Aorta (tissue), 4 donors: ENCODE measurements around the gene NDUFA5. TPM values are rescaled to one million over a fixed set of nuclear protein-coding genes. Genes with fewer than 3 reads are reported as not detected.

Experiments
- polyA plus RNA-seq, 2 donors: library from polyadenylated mRNA; stranded (reverse); fragments of 200-250 nt; gene quantifications; one replicate each; pipeline ENCODE4 v1.2.3, GENCODE V29; 2013
- total RNA-seq, 2 donors: library from RNA; stranded (reverse); fragmentation: NEBNext Ultra II Directional; extraction: Animal tissue kit (Norgen Biotek cat#: 25700); gene quantifications; one replicate each; pipeline ENCODE4 v1.2.1, GENCODE V29; 2021
- donor health status: healthy with polysubstance abuse.
- donor health status: Bipolar disorder and iron deficiency.
- donor health status: DM: no; HTN: no; CAD: no.
- donor health status: DM: yes; HTN: yes; CAD: no.

The NDUFA5 gene
- total and polyA plus RNA-seq, 4 donors: 51.1 to 138 (median 66.7) TPM

Other genes starting within 250 kb of the NDUFA5 start
- gene IQUB, start 23.2 kb downstream of the NDUFA5 start, total RNA-seq: under 1 TPM; 0.39 to 0.81 TPM
- under 1 TPM in 1 of 2 donors, not detected in 1; 0.59 TPM for gene IQUB, start 23.2 kb downstream of the NDUFA5 start, polyA plus RNA-seq
- gene ASB15, start 44.0 kb upstream of the NDUFA5 start, total RNA-seq: not detected
- gene ASB15, start 44.0 kb upstream of the NDUFA5 start, polyA plus RNA-seq: under 1 TPM in 1 of 2 donors, not detected in 1; 0.13 TPM
- not detected for gene LMOD2, start 98.0 kb upstream of the NDUFA5 start, total RNA-seq
- 1 to 10 TPM in 1 of 2 donors, not detected in 1; 1.8 TPM for gene LMOD2, start 98.0 kb upstream of the NDUFA5 start, polyA plus RNA-seq
- 10 to 100 TPM; 46.0 to 48.2 TPM for gene WASL, start 191.2 kb upstream of the NDUFA5 start, total RNA-seq
- 10 to 100 TPM; 21.3 to 29.1 TPM for gene WASL, start 191.2 kb upstream of the NDUFA5 start, polyA plus RNA-seq